Body of pancreas (tissue), 4 donors: Measurements from ENCODE around the gene IL13. TPM values are rescaled to one million over a fixed set of nuclear protein-coding genes. Genes with fewer than 3 reads are reported as not detected.

ENCODE experiments used
- ATAC-seq: fragments of 150-250 bp; one replicate; pipeline ENCODE4 v1.9.1; 2016
- DNase-seq, 4 donors: peaks; one replicate each; pipeline ENCODE4 v3.0.0-alpha.2; 2019
- H3K27ac ChIP-seq, 4 donors: fragments of 200-600 bp; sonication (generic); 1 replicate in 3 of 4; 2 replicates in 1 of 4; pipeline versions ENCODE4 v1.5.1 to v1.6.1; 2016 to 2019; ENCODE audit warnings: mild to moderate bottlenecking in 1 of 4, mixed read lengths in 1 of 4, moderate library complexity in 1 of 4
- H3K27me3 ChIP-seq, 2 donors: fragments of 200-600 bp; sonication (generic); one replicate each; pipeline ENCODE4 v1.6.0; 2016; ENCODE audit warnings: mild to moderate bottlenecking in 1 of 2
- H3K36me3 ChIP-seq, 2 donors: fragments of 200-600 bp; sonication (generic); replicated peaks in 1 of 2; 2 replicates each; pipeline ENCODE4 v1.5.1; 2016; ENCODE audit warnings: low read depth in 2 of 2; ENCODE audit not compliant: insufficient read depth in 1 of 2
- H3K4me1 ChIP-seq: fragments of 200-600 bp; sonication (generic); one replicate; pipeline ENCODE4 v1.6.0; 2016
- H3K4me3 ChIP-seq, 2 donors: fragments of 200-600 bp; sonication (generic); 1 replicate in 1 of 2; 2 replicates in 1 of 2; pipeline ENCODE4 v1.5.1; 2016 to 2019
- H3K9me3 ChIP-seq, 3 donors: fragments of 200-600 bp; sonication (generic); 1 replicate in 2 of 3; 2 replicates in 1 of 3; pipeline ENCODE4 v1.5.1; 2016
- CTCF ChIP-seq, 7 experiments: fragments of 450-650 bp in 4 of 7; fragments of 200-600 bp in 3 of 7; sonication (generic) in 3 of 7; IDR thresholded peaks; one replicate each; pipeline ENCODE4 v1.5.1; 2016 to 2019; ENCODE audit warnings: antibody characterized with exemption in 7 of 7
- POLR2A ChIP-seq, 3 donors: fragments of 450-650 bp; IDR thresholded peaks; one replicate each; pipeline ENCODE4 v1.6.1; 2016; ENCODE audit warnings: antibody characterized with exemption in 3 of 3, mild to moderate bottlenecking in 2 of 3
- WGBS, 2 donors: methylation state at CpG; one replicate each; pipeline ENCODE4 v1.1.5; 2017; 5-methylcytosine and 5-hydroxymethylcytosine counted together
- intact Hi-C: fragments of 100-400 bp; cut with DNase I; formaldehyde crosslinking; loops from one replicate; pipeline ENCODE4 v1.15.1; 2023
- total RNA-seq, 2 donors: library from RNA; depleted of rRNA; stranded (reverse); fragments of >200 nt; gene quantifications; one replicate each; pipeline ENCODE4 v1.1.0, GENCODE V29; 2016

Gene IL13
- total RNA-seq, 2 donors from 2014 or later: not detected

- Histone ChIP-seq H3K4me1 (no peaks in the 10 kb centered on the region), H3K27ac (no peak overlapping the region), H3K4me3 (no peak overlapping the region), H3K36me3 (no peaks in the 10 kb centered on the region), H3K27me3 (no peaks in the 10 kb centered on the region), H3K9me3 (no peaks in the 10 kb centered on the region)
- TF ChIP-seq POLR2A (IDR thresholded peaks at IDR 0.05): no peak
- no peak for TF ChIP-seq CTCF (IDR thresholded peaks at IDR 0.05)
- WGBS, 2 donors: 68 to 76% methylated on average over 22 to 25 of the region's 25 CpGs
- intact Hi-C loops: no loop called here
- ATAC-seq: no peak
- no peak for DNase-seq
These were observed 5.2 kb downstream of the IL13 start for GRCh38 chr5:132662925-132663770.

- intact Hi-C loops: no loop called here
- Histone ChIP-seq H3K4me1 (no peaks in the 10 kb centered on the region), H3K4me3 (no peak overlapping the region), H3K36me3 (no peaks in the 10 kb centered on the region), H3K27me3 (no peaks in the 10 kb centered on the region), H3K9me3 (no peaks in the 10 kb centered on the region), H3K27ac (no peak overlapping the region)
- TF ChIP-seq POLR2A (IDR thresholded peaks at IDR 0.05) (no peak), CTCF (IDR thresholded peaks at IDR 0.05) (no peak)
- ATAC-seq (no peak), DNase-seq (no peak)
- WGBS, 2 donors: 89% methylated on average over 13 of the region's 13 CpGs
These were observed 6.1 kb downstream of the IL13 start for GRCh38 chr5:132663771-132664695.

GRCh38 chr5:132664696-132665209 lies 6.8 kb downstream of the IL13 start:
- Histone ChIP-seq H3K9me3 (no peaks in the 10 kb centered on the region), H3K4me1 (no peaks in the 10 kb centered on the region), H3K4me3 (no peak overlapping the region), H3K27ac (no peak overlapping the region), H3K27me3 (no peaks in the 10 kb centered on the region), H3K36me3 (no peaks in the 10 kb centered on the region)
- intact Hi-C loops: no loop called here
- ATAC-seq: no peak
- TF ChIP-seq POLR2A (IDR thresholded peaks at IDR 0.05) (no peak), CTCF (IDR thresholded peaks at IDR 0.05) (no peak)
- DNase-seq: no peak
- WGBS, 2 donors: 89 to 93% methylated on average over 6 to 9 of the region's 9 CpGs

- no peaks in the 10 kb centered on the region for H3K9me3 ChIP-seq
- no peaks in the 10 kb centered on the region for H3K36me3 ChIP-seq
- TF ChIP-seq CTCF (IDR thresholded peaks at IDR 0.05) (no peak), POLR2A (IDR thresholded peaks at IDR 0.05) (no peak)
- no peak overlapping the region for H3K4me3 ChIP-seq
- no peak overlapping the region for H3K27ac ChIP-seq
- H3K4me1 ChIP-seq: no peaks in the 10 kb centered on the region
- intact Hi-C loops: no loop called here
- DNase-seq: no peak
- no peaks in the 10 kb centered on the region for H3K27me3 ChIP-seq
- 81 to 85% methylated on average over 21 of the region's 21 CpGs for WGBS, 2 donors
- no peak for ATAC-seq
These were observed 7.7 kb downstream of the IL13 start for GRCh38 chr5:132665574-132666080.
